ENCODE results near the gene ITGB5.

DNA sequence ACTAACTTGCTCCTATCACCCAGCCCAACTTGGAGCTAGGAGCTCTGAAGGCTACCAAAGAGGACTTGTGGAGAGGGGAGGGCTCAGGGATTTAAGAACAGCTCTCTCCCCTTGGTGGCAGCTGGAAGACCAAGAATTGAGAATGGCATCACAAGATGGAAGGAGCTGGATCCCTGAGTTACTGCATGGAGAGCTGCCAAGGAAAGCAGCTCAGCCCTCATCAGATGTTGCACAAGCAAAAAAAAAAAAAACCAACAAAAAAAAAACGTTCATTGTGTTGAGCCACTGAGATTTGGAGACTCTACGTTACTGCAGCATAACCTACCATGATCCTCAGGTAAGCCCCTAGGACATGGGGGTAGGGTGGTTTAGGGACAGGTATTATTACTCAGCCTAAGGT lies 41.0 kb downstream of the ITGB5 start:
- TF ChIP-seq, protein P1, sequence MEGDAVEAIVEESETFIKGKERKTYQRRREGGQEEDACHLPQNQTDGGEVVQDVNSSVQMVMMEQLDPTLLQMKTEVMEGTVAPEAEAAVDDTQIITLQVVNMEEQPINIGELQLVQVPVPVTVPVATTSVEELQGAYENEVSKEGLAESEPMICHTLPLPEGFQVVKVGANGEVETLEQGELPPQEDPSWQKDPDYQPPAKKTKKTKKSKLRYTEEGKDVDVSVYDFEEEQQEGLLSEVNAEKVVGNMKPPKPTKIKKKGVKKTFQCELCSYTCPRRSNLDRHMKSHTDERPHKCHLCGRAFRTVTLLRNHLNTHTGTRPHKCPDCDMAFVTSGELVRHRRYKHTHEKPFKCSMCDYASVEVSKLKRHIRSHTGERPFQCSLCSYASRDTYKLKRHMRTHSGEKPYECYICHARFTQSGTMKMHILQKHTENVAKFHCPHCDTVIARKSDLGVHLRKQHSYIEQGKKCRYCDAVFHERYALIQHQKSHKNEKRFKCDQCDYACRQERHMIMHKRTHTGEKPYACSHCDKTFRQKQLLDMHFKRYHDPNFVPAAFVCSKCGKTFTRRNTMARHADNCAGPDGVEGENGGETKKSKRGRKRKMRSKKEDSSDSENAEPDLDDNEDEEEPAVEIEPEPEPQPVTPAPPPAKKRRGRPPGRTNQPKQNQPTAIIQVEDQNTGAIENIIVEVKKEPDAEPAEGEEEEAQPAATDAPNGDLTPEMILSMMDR (IDR thresholded peaks at IDR 0.05; ENCODE audit: extremely low read depth in 1 of 2, insufficient read depth in 1 of 2, low read depth in 1 of 2, low read length in 2 of 2), result no peak
- TF ChIP-seq POLR2A (IDR thresholded peaks at IDR 0.05; ENCODE audit: low read depth, low read length) (no peak), POLR2AphosphoS5 (IDR thresholded peaks at IDR 0.05; ENCODE audit: insufficient read depth, low read depth, low read length) (no peak)

Data from endothelial cell of umbilical vein (primary cell).